HAP-1 (cell line): Measurements from ENCODE around the gene OXER1.

Experiments used
- DNase-seq, 2 experiments: peaks; one replicate each; pipeline ENCODE4 v3.0.0-alpha.2; 2016 to 2020; ENCODE audit warnings: low spot score in 2 of 2
- H3K27me3 ChIP-seq: fragments of 250-450 bp; sonication (Bioruptor Pico); 2 replicates; pipeline ENCODE4 v1.5.1; 2020; ENCODE audit warnings: low read depth, mild to moderate bottlenecking, moderate library complexity
- H3K36me3 ChIP-seq: fragments of 250-450 bp; sonication (Bioruptor Pico); replicated peaks from 2 replicates; pipeline ENCODE4 v1.5.1; 2020; ENCODE audit warnings: mild to moderate bottlenecking
- H3K4me1 ChIP-seq: fragments of 250-450 bp; sonication (Bioruptor Pico); 2 replicates; pipeline ENCODE4 v1.5.1; 2020; ENCODE audit warnings: mild to moderate bottlenecking
- H3K4me3 ChIP-seq: fragments of 250-450 bp; sonication (Bioruptor Pico); 2 replicates; pipeline ENCODE4 v1.5.1; 2020; ENCODE audit warnings: mild to moderate bottlenecking, moderate library complexity
- H3K9me3 ChIP-seq: fragments of 250-450 bp; sonication (Bioruptor Pico); 2 replicates; pipeline ENCODE4 v1.5.1; 2020; ENCODE audit warnings: mild to moderate bottlenecking, moderate library complexity
- in situ Hi-C: fragments of 300-500 bp; cut with MboI; formaldehyde crosslinking; loops from 3 replicates; pipeline ENCODE4 v1.14.3; 2020; ENCODE audit warnings: low sequenced_read_pairs, inconsistent platforms, mixed read lengths

OXER1 gene

DNA sequence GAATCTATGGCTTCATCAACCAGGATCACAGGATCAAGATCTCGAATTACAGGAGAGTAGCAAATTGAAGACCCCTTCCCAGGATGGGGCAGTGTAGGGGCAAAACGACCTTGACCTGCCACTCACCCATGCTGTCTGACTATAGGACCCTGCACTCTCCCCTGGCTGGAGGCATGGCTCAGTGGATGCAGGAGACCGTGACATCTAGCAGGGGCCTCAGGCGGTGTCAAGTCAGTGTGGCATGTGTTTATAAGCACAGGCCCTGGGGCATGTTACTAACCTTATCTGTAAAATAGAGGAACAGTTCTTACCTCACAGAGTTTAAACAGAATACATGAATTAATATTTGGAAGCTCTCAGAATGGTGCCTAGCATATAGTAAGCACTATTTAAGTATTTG is 24.9 kb upstream of the OXER1 start:
- Histone ChIP-seq H3K4me3 (no peak overlapping the region), H3K4me1 (peaks cover 9% of the 10 kb centered on the region), H3K36me3 (peaks cover 5% of the 10 kb centered on the region), H3K27me3 (no peaks in the 10 kb centered on the region), H3K9me3 (no peaks in the 10 kb centered on the region)
- no peak for DNase-seq
- in situ Hi-C loops: no loop called here

DNA sequence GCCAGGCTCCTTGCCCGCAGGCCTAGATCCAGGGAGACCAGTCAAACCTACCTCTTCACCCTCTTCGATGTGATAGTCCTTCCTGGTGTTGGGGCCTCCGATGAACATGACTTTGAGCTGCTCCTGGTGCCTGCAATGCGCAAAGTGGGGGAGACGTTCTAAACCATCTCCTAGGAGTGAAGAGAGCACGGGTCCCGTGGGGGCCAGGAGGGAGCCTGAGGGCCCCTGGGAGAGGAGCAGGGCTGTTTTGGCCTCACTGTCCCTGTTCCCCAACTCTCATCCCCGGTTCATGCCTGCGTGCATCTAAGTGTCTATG is 24.5 kb upstream of the OXER1 start:
- DNase-seq: no peak
- peaks cover 8% of the 10 kb centered on the region for H3K4me1 ChIP-seq
- in situ Hi-C loops: no loop called here
- peaks cover 5% of the 10 kb centered on the region for H3K36me3 ChIP-seq
- no peaks in the 10 kb centered on the region for H3K27me3 ChIP-seq
- H3K4me3 ChIP-seq: no peak overlapping the region
- H3K9me3 ChIP-seq: no peaks in the 10 kb centered on the region

DNA sequence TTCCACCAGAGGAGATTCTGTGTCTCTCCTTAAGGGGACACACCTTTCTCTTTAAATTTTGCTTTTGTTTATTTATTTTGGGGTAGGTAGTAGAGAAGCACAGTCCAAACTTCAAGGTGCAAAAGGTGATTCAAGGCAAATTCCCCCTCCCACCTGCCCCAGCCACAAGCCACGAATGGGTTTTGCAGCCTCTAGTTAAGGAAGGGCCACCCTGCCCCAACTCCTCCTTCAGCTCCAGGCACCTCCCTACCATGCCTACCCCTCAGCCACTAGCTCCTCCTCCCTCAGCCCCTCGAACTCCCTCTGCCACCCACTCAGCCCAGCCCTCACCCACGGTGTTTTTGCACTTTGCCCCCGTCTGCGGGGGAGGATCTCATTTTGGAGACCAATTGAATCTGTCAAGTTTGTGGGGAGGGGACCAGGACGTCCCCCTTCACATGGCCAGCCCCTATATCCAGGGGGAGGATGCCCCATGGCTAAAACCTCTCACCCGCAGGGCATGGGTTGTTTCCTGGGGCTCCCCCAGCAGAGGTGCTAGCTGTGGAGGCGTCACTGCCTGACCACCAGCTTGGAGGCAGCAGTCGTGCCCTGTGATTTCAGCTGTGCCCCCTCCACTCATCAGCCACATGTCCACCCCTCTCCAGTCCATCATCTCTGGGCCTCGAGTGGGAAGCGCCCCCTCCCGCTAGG is 24.0 kb upstream of the OXER1 start:
- no peaks in the 10 kb centered on the region for H3K27me3 ChIP-seq
- no peak overlapping the region for H3K4me3 ChIP-seq
- H3K36me3 ChIP-seq: peaks cover 5% of the 10 kb centered on the region
- H3K4me1 ChIP-seq: peaks cover 8% of the 10 kb centered on the region
- H3K9me3 ChIP-seq: no peaks in the 10 kb centered on the region
- no peak for DNase-seq
- in situ Hi-C loops: no loop called here

DNA sequence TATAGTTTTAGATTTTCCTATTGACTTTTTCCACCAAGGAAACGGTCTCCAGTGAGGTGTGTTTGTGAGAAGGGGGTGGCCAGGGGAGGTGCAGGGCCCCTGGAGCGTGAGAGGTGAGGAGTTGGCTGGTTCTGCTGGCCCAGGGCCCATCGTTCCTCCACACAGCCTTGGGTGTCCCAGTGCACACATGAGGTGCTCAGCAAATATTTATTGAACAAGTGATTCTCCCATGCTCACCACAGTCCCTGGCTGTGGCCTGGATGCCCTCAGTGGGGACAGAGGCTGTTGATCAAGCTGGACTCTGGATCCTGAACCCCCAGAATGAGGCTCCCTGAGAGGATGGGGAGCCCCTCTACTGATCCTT is 23.5 kb upstream of the OXER1 start:
- H3K4me1 ChIP-seq: peaks cover 8% of the 10 kb centered on the region
- no peaks in the 10 kb centered on the region for H3K27me3 ChIP-seq
- H3K36me3 ChIP-seq: peaks cover 5% of the 10 kb centered on the region
- in situ Hi-C loops: no loop called here
- H3K9me3 ChIP-seq: no peaks in the 10 kb centered on the region
- H3K4me3 ChIP-seq: no peak overlapping the region
- no peak for DNase-seq

DNA sequence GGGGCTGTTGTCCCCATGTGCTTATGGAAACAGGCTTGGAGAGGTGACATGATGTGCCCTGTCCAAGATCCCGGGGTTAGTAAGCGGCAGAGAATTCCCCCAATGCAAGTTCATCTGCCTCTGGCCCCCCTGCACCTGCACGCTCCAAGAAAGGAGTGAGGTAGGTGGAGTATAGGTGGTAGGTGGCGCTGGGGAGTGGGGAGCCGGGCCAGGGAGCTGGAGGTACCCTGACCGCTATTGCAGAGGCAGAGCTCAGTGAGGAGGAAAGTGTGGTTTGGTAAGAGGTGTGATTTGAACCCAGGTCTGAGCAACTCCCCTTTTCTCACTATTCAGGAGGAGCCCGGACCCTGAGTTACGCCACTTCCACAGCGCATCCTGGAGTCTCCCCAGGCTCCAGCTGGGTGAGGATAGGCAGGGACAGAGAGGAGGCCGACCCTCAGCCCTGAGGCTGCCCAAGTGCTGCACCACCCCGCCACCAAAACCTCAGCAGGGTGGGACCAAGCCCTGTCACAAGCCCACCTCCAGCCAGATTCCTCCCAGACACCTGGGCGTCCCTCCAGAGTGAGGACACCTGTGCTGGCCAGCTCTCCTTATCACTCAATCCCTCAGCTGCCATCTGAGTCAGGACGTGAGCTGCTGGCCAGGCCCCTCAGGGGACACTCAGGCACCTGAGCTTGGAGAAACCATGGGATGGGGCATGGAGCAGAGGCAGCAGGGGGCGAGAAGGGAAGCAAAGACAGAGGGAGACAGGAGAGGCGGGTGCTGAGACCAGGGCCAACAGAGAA is 22.8 kb upstream of the OXER1 start:
- in situ Hi-C loops: no loop called here
- Histone ChIP-seq H3K36me3 (peaks cover 5% of the 10 kb centered on the region), H3K9me3 (no peaks in the 10 kb centered on the region), H3K27me3 (no peaks in the 10 kb centered on the region), H3K4me3 (no peak overlapping the region), H3K4me1 (peaks cover 5% of the 10 kb centered on the region)
- DNase-seq: no peak

- Histone ChIP-seq H3K4me1 (no peaks in the 10 kb centered on the region), H3K4me3 (no peak overlapping the region), H3K36me3 (peaks cover 5% of the 10 kb centered on the region), H3K9me3 (no peaks in the 10 kb centered on the region), H3K27me3 (no peaks in the 10 kb centered on the region)
- in situ Hi-C loops: no loop called here
- no peak for DNase-seq
These were observed 20.4 kb upstream of the OXER1 start for GRCh38 chr2:42784204-42784880.

DNA sequence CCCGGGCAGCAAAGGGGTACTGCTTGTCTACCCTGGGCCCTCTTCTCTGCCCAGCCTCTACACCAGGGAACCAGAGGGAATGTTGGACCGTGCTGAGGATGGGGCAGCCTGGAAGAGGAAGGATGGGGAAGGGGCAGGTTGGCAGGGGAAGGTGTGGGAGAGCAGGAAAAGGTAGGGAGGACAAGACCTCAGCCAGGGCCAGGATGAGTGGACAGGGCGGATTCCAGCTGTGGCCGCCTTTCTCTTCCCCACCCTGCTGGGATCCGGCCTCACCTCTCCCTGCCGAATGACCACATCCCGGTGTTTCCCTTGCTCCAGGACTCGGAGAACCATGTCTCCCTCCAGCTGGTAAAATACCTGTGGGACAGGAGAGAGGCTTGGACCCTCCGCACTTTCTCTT is 19.6 kb upstream of the OXER1 start:
- Histone ChIP-seq H3K4me1 (no peaks in the 10 kb centered on the region), H3K27me3 (no peaks in the 10 kb centered on the region), H3K4me3 (no peak overlapping the region), H3K36me3 (peaks cover 3% of the 10 kb centered on the region), H3K9me3 (peaks cover 4% of the 10 kb centered on the region)
- no peak for DNase-seq
- in situ Hi-C loops: no loop called here

- no peak overlapping the region for H3K4me3 ChIP-seq
- no peak for DNase-seq
- H3K36me3 ChIP-seq: peaks cover 3% of the 10 kb centered on the region
- H3K4me1 ChIP-seq: no peaks in the 10 kb centered on the region
- H3K27me3 ChIP-seq: no peaks in the 10 kb centered on the region
- in situ Hi-C loops: no loop called here
- peaks cover 9% of the 10 kb centered on the region for H3K9me3 ChIP-seq
These were observed 17.2 kb upstream of the OXER1 start for GRCh38 chr2:42781181-42781580.

- peaks cover 9% of the 10 kb centered on the region for H3K9me3 ChIP-seq
- no peaks in the 10 kb centered on the region for H3K27me3 ChIP-seq
- H3K4me1 ChIP-seq: no peaks in the 10 kb centered on the region
- in situ Hi-C loops: no loop called here
- no peak for DNase-seq
- no peak overlapping the region for H3K4me3 ChIP-seq
- H3K36me3 ChIP-seq: peaks cover 3% of the 10 kb centered on the region
These were observed 14.2 kb upstream of the OXER1 start for GRCh38 chr2:42777883-42778805.

DNA sequence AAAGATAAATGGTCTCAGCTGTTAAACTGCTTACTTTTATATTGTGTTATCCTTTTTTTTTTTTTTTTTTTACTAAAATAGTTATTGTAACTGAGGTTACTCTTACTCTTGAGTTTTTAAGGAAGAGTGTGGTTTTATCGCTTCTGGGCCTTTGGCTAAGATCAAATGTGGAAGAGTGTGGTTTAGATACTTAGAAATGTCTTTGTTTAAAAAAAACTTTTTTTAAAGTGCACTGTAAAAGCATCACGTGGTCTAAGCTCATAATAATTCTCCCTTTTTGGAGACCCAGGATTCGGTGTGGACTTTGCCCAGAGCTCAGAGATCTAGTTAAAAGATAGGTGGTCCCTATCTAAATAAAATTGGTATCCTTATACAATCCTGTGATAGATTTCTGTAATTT is 11.9 kb upstream of the OXER1 start:
- in situ Hi-C loops: no loop called here
- H3K36me3 ChIP-seq: peaks cover 3% of the 10 kb centered on the region; the same call in 1 of the 2 replicates
- DNase-seq: no peak
- H3K4me1 ChIP-seq: no peaks in the 10 kb centered on the region; the same call in 1 of the 2 replicates
- no peak overlapping the region for H3K4me3 ChIP-seq
- H3K27me3 ChIP-seq: no peaks in the 10 kb centered on the region
- H3K9me3 ChIP-seq: peaks cover 9% of the 10 kb centered on the region

DNA sequence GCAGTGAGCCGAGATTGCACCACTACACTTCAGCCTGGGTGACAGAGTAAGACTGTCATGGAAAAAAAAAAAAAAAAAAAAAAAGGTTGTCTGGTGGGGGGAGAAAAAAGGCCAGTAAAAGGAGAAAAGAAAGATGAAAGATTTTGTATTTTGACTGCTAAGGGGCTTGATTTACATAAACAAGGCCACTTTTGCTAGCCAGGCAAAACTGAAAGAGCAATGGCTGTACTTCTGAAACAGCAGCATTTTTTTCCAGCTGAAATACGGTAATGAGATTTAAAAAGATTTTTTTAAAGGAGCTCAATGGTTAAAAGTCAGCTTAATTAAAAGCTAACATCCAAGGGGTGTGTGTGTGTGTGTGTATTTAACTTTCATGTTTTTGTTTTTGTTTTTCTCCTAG is 11.3 kb upstream of the OXER1 start:
- H3K36me3 ChIP-seq: peaks cover 3% of the 10 kb centered on the region; the same call in 1 of the 2 replicates
- H3K27me3 ChIP-seq: no peaks in the 10 kb centered on the region
- no peak overlapping the region for H3K4me3 ChIP-seq
- no peaks in the 10 kb centered on the region; the same call in 1 of the 2 replicates for H3K4me1 ChIP-seq
- in situ Hi-C loops: no loop called here
- DNase-seq: no peak
- H3K9me3 ChIP-seq: peaks cover 9% of the 10 kb centered on the region

DNA sequence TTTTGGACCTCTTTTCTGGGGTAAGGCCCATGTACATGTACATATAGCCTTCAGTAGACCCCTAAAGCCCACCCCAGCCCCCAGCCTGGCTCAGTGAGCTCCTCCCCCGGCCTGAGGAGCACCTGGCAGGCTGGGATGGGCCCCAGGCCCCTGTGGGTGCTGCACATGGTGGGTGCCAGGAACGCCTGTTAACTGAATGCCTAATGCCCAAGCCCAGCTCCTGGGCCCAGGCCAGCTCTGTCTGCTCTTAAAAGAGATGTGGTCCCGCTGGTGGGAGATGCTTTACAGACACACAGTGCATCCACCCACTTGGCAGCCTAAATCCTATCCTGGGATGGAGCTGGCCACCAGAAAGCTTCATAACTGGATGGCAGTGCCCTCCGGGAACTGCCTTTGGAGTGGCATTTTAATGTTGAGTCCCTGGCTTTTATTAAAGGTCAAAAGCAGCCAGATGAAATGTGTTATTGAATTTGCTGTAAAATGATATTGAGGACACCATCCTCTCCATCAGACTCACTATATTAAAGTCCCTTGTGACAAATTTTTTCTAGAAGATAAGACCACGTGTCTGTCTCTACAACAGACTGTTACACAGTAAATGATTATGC is 7.7 kb upstream of the OXER1 start:
- DNase-seq: no peak
- no peaks in the 10 kb centered on the region for H3K27me3 ChIP-seq
- H3K9me3 ChIP-seq: no peaks in the 10 kb centered on the region; the same call in 1 of the 2 replicates
- no peaks in the 10 kb centered on the region; the same call in 1 of the 2 replicates for H3K4me1 ChIP-seq
- H3K36me3 ChIP-seq: no peaks in the 10 kb centered on the region
- H3K4me3 ChIP-seq: no peak overlapping the region
- in situ Hi-C loops: no loop called here
